Endometrial microvascular endothelial cells (primary cell): ENCODE results near the gene ACSS3. TPM values are rescaled to one million over a fixed set of nuclear protein-coding genes. Genes with fewer than 3 reads are reported as not detected.
"Not testable (repeated sequence)": the region's sequence is repeated elsewhere in the genome, so short reads cannot be mapped to it uniquely, and the experiment has no call there.

Source experiments
- in situ Hi-C: cut with HindIII; loops from 2 replicates; pipeline ENCODE4 v1.10.0; 2017; ENCODE audit warnings: low sequenced_read_pairs, low pct_unique_long_range_greater_than_20kb; ENCODE audit errors: inconsistent ontology term
- total RNA-seq: library from RNA; depleted of rRNA; stranded (reverse); fragments of >200 nt; gene quantifications from one replicate; pipeline ENCODE4 v1.2.3, GENCODE V29; 2015; ENCODE audit errors: inconsistent ontology term

The ACSS3 gene
- total RNA-seq, 1 donor from 2014 or later, result 0.65 TPM

GRCh38 chr12:81208187-81208911 lies 130.5 kb downstream of the ACSS3 start:
- in situ Hi-C loops, result no loop called here

- in situ Hi-C loops, result no loop called here
Measured at GRCh38 chr12:81209012-81209411, 131.1 kb downstream of the ACSS3 start.

GRCh38 chr12:81209772-81210225 lies 131.9 kb downstream of the ACSS3 start:
- in situ Hi-C loops, result not testable (repeated sequence)

- in situ Hi-C loops, result no loop called here
Measured at GRCh38 chr12:81211306-81211705, 133.4 kb downstream of the ACSS3 start.

- in situ Hi-C loops, result no loop called here
Measured at GRCh38 chr12:81212996-81213696, 135.3 kb downstream of the ACSS3 start.

- in situ Hi-C loops, result no loop called here
Measured at GRCh38 chr12:81216739-81217138, 138.9 kb downstream of the ACSS3 start.

- in situ Hi-C loops, result no loop called here
Measured at GRCh38 chr12:81221681-81222080, 143.8 kb downstream of the ACSS3 start.

- in situ Hi-C loops, result no loop called here
Measured at GRCh38 chr12:81222846-81223592, 145.1 kb downstream of the ACSS3 start.

GRCh38 chr12:81224626-81225025 lies 146.7 kb downstream of the ACSS3 start:
- in situ Hi-C loops, result no loop called here

- in situ Hi-C loops, result no loop called here
Measured at GRCh38 chr12:81229759-81230158, 151.9 kb downstream of the ACSS3 start.

GRCh38 chr12:81231574-81232368 lies 153.9 kb downstream of the ACSS3 start:
- in situ Hi-C loops, result no loop called here

- in situ Hi-C loops, result no loop called here
Measured at GRCh38 chr12:81245458-81245857, 167.6 kb downstream of the ACSS3 start.

- in situ Hi-C loops, result no loop called here
Measured at GRCh38 chr12:81245907-81246570, 168.2 kb downstream of the ACSS3 start.

- in situ Hi-C loops, result no loop called here
Measured at GRCh38 chr12:81249976-81250375, 172.1 kb downstream of the ACSS3 start.

GRCh38 chr12:81252228-81252627 lies 174.3 kb downstream of the ACSS3 start:
- in situ Hi-C loops, result no loop called here

- in situ Hi-C loops, result no loop called here
Measured at GRCh38 chr12:81253360-81253759, 175.5 kb downstream of the ACSS3 start.

- in situ Hi-C loops, result no loop called here
Measured at GRCh38 chr12:81255456-81255855, 177.6 kb downstream of the ACSS3 start.

- in situ Hi-C loops, result no loop called here
Measured at GRCh38 chr12:81255947-81256346, 178.1 kb downstream of the ACSS3 start.
